Epithelial cell of proximal tubule (primary cell): Measurements from ENCODE around the gene TPRG1. TPM values are rescaled to one million over a fixed set of nuclear protein-coding genes. Genes with fewer than 3 reads are reported as not detected.

Experiments used
- DNase-seq: peaks from one replicate; pipeline ENCODE4 v3.0.0-alpha.2; 2011; ENCODE audit warnings: low read depth
- H3K4me3 ChIP-seq: 2 replicates; pipeline ENCODE4 v1.5.1; 2011; ENCODE audit warnings: low read depth, mild to moderate bottlenecking, low read length
- CTCF ChIP-seq: conservative IDR thresholded peaks from 2 replicates; pipeline ENCODE4 v1.5.1; 2012; ENCODE audit warnings: low read depth, mild to moderate bottlenecking, low read length
- total RNA-seq: library from RNA; depleted of rRNA; stranded (reverse); fragments of >200 nt; gene quantifications from 2 replicates; pipeline ENCODE4 v1.2.3, GENCODE V29; 2015

TPRG1 gene
- total RNA-seq, 1 donor from 2014 or later: not detected

- DNase-seq: no peak
- H3K4me3 ChIP-seq: no peak overlapping the region
- TF ChIP-seq CTCF: peak; percentile 88
Observed at GRCh38 chr3:189233225-189233858, 61.6 kb downstream of the TPRG1 start.

- DNase-seq: no peak
- H3K4me3 ChIP-seq: no peak overlapping the region
- TF ChIP-seq CTCF: no peak
Observed at GRCh38 chr3:189235214-189235613, 63.4 kb downstream of the TPRG1 start.

- no peak overlapping the region for H3K4me3 ChIP-seq
- no peak for DNase-seq
- TF ChIP-seq CTCF: no peak
Observed at GRCh38 chr3:189236352-189236751, 64.6 kb downstream of the TPRG1 start.

GRCh38 chr3:189237526-189237925 is 65.8 kb downstream of the TPRG1 start:
- DNase-seq: no peak
- TF ChIP-seq CTCF: no peak
- H3K4me3 ChIP-seq: no peak overlapping the region

- H3K4me3 ChIP-seq: no peak overlapping the region
- DNase-seq: no peak
- TF ChIP-seq CTCF: no peak
Observed at GRCh38 chr3:189238071-189238470, 66.3 kb downstream of the TPRG1 start.

GRCh38 chr3:189239616-189240015 is 67.8 kb downstream of the TPRG1 start:
- H3K4me3 ChIP-seq: no peak overlapping the region
- DNase-seq: no peak
- no peak for TF ChIP-seq CTCF

GRCh38 chr3:189249987-189250386 is 78.2 kb downstream of the TPRG1 start:
- no peak overlapping the region for H3K4me3 ChIP-seq
- no peak for DNase-seq
- no peak for TF ChIP-seq CTCF
